Cardiac muscle cell (in vitro differentiated cells and primary cell): ENCODE results near the gene KRT15. TPM values are rescaled to one million over a fixed set of nuclear protein-coding genes. Genes with fewer than 3 reads are reported as not detected.

Experiments
- DNase-seq, 2 donors: peaks; one replicate each; pipeline versions ENCODE4 v3.0.0 to v3.0.0-alpha.2; 2010 to 2017; ENCODE audit warnings: low read depth in 1 of 2, low spot score in 1 of 2
- H3K27ac ChIP-seq: fragments of 200-600 bp; sonication (generic); 2 replicates; pipeline ENCODE4 v1.5.1; 2016
- H3K27me3 ChIP-seq: fragments of 200-600 bp; sonication (generic); 2 replicates; pipeline ENCODE4 v1.6.0; 2016; ENCODE audit warnings: control low read depth
- H3K36me3 ChIP-seq: fragments of 200-600 bp; sonication (generic); 2 replicates; pipeline ENCODE4 v1.5.1; 2016; ENCODE audit warnings: control low read depth
- H3K4me1 ChIP-seq: fragments of 200-600 bp; sonication (generic); 2 replicates; pipeline ENCODE4 v1.8.1; 2017; ENCODE audit warnings: low read depth, mild to moderate bottlenecking, mixed run types
- H3K4me3 ChIP-seq: fragments of 200-600 bp; sonication (generic); 2 replicates; pipeline ENCODE4 v1.5.1; 2016; ENCODE audit warnings: mild to moderate bottlenecking
- H3K9me3 ChIP-seq: fragments of 200-600 bp; sonication (generic); 2 replicates; pipeline ENCODE4 v1.5.1; 2017; ENCODE audit warnings: low read depth, mild to moderate bottlenecking, control low read depth
- CTCF ChIP-seq: IDR thresholded peaks from 2 replicates; pipeline ENCODE4 v1.5.1; 2012; ENCODE audit warnings: low read depth, mild to moderate bottlenecking, low read length
- polyA plus RNA-seq: library from polyadenylated mRNA; unstranded; fragments of >200 nt; fragmentation: Nextera tagmentation; extraction: Ambion mirVana; gene quantifications from 2 replicates; pipeline ENCODE4 v1.2.1, GENCODE V29; 2016
- total RNA-seq: library from RNA; depleted of rRNA; stranded (reverse); fragments of >200 nt; gene quantifications from 2 replicates; pipeline ENCODE4 v1.2.3, GENCODE V29; 2016

KRT15 gene
- total and polyA plus RNA-seq, 2 experiments from 2014 or later, result 0.09 TPM; not detected in 1

- H3K9me3 ChIP-seq, result no peaks in the 10 kb centered on the region
- no peak for TF ChIP-seq CTCF
- H3K27ac ChIP-seq, result no peak overlapping the region
Observed at GRCh38 chr17:41484920-41485904, 33.5 kb downstream of the KRT15 start.

GRCh38 chr17:41483991-41484826, 34.5 kb downstream of the KRT15 start:
- no peaks in the 10 kb centered on the region for H3K9me3 ChIP-seq
- no peak overlapping the region for H3K4me3 ChIP-seq
- no peaks in the 10 kb centered on the region for H3K27me3 ChIP-seq
- TF ChIP-seq CTCF, result no peak
- no peaks in the 10 kb centered on the region for H3K36me3 ChIP-seq
- no peak for DNase-seq
- H3K27ac ChIP-seq, result no peak overlapping the region
- no peaks in the 10 kb centered on the region for H3K4me1 ChIP-seq

More at GRCh38 chr17:41484920-41485904, 33.5 kb downstream of the KRT15 start:
- DNase-seq, result no peak
- no peaks in the 10 kb centered on the region for H3K36me3 ChIP-seq
- no peaks in the 10 kb centered on the region for H3K27me3 ChIP-seq
- H3K4me3 ChIP-seq, result no peak overlapping the region
- H3K4me1 ChIP-seq, result no peaks in the 10 kb centered on the region

GRCh38 chr17:41483531-41483930, 35.2 kb downstream of the KRT15 start:
- DNase-seq, result no peak
- H3K9me3 ChIP-seq, result no peaks in the 10 kb centered on the region
- TF ChIP-seq CTCF, result no peak
- H3K27me3 ChIP-seq, result no peaks in the 10 kb centered on the region
- no peak overlapping the region for H3K27ac ChIP-seq
- H3K36me3 ChIP-seq, result no peaks in the 10 kb centered on the region
- H3K4me3 ChIP-seq, result no peak overlapping the region
- H3K4me1 ChIP-seq, result no peaks in the 10 kb centered on the region

GRCh38 chr17:41481036-41481435, 37.7 kb downstream of the KRT15 start, which contains the start of gene KRT35:
KRT35 (minus strand) TSS chr17:41481151; CDS start chr17:41481097, 54 bp downstream.
- Histone ChIP-seq H3K9me3 (no peaks in the 10 kb centered on the region), H3K4me1 (no peaks in the 10 kb centered on the region), H3K4me3 (no peak within 1 kb of the TSS), H3K27me3 (no peaks in the 10 kb centered on the region), H3K36me3 (no peaks in the 10 kb centered on the region), H3K27ac (no peak within 1 kb of the TSS)
- no peak for DNase-seq
- TF ChIP-seq CTCF, result no peak

- no peak overlapping the region for H3K27ac ChIP-seq
- no peaks in the 10 kb centered on the region for H3K4me1 ChIP-seq
- no peaks in the 10 kb centered on the region for H3K36me3 ChIP-seq
- TF ChIP-seq CTCF, result no peak
- H3K27me3 ChIP-seq, result no peaks in the 10 kb centered on the region
- DNase-seq, result no peak
- H3K9me3 ChIP-seq, result no peaks in the 10 kb centered on the region
- H3K4me3 ChIP-seq, result no peak overlapping the region
Observed at GRCh38 chr17:41480581-41480980, 38.1 kb downstream of the KRT15 start.
